DOHH2 (cell line): ENCODE results near the gene ABLIM1.

Experiments used
- CTCF ChIP-seq: fragments of 200-600 bp; sonication (generic); IDR thresholded peaks from one replicate; pipeline ENCODE4 v1.5.1; 2014; ENCODE audit warnings: antibody characterized with exemption, mild to moderate bottlenecking, low read depth, low read length; ENCODE audit not compliant: poor library complexity, severe bottlenecking
- EZH2phosphoT487 ChIP-seq: fragments of 200-600 bp; sonication (generic); IDR thresholded peaks from 2 replicates; pipeline ENCODE4 v1.6.1; 2017; ENCODE audit warnings: borderline replicate concordance, mild to moderate bottlenecking, antibody characterized with exemption, low read length, moderate library complexity, mixed read lengths

DNA sequence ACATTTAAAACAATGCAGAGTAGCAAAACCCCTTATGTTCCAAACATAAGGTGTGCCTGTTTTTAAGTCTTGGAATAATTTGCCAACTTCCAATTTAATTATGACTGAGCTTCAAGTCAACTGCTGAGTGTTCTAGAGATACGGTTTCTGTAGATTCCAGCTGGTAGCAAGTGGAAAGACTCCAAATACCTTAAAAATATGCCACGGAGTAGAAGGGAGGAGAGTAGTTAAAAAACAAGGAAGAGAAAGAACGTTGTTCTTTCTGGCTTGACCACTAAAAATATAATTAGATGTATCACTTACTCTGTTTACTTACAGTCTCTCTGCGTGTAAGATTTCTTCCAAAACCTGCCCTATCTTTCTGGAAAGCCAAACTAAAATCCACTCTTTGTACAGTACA is 24.5 kb upstream of the ABLIM1 start:
- TF ChIP-seq CTCF (no peak), EZH2phosphoT487 (no peak)
